Parathyroid adenoma (tissue), 2 donors: ENCODE results near the gene XPNPEP2.

Source experiments
- H2AFZ ChIP-seq: fragments of 300-600 bp; sonication (generic); one replicate; pipeline ENCODE4 v1.7.0; 2017; ENCODE audit warnings: antibody characterized with exemption, mild to moderate bottlenecking
- H3K27ac ChIP-seq: fragments of 300-600 bp; sonication (generic); one replicate; pipeline ENCODE4 v1.7.0; 2017
- H3K27me3 ChIP-seq: fragments of 300-600 bp; sonication (generic); one replicate; pipeline ENCODE4 v1.7.0; 2017; ENCODE audit warnings: low read length; ENCODE audit not compliant: control insufficient read depth, insufficient read depth
- H3K36me3 ChIP-seq: fragments of 300-600 bp; sonication (generic); one replicate; pipeline ENCODE4 v1.7.0; 2017; ENCODE audit warnings: low read length; ENCODE audit not compliant: control insufficient read depth, insufficient read depth
- H3K4me1 ChIP-seq: fragments of 300-600 bp; sonication (generic); one replicate; pipeline ENCODE4 v1.7.0; 2017; ENCODE audit warnings: control low read depth
- H3K4me2 ChIP-seq: fragments of 300-600 bp; sonication (generic); one replicate; pipeline ENCODE4 v1.7.0; 2017; ENCODE audit warnings: low read length
- H3K4me3 ChIP-seq: fragments of 300-600 bp; sonication (generic); one replicate; pipeline ENCODE4 v1.7.0; 2017; ENCODE audit warnings: low read depth, low read length
- H3K79me2 ChIP-seq: fragments of 300-600 bp; sonication (generic); one replicate; pipeline ENCODE4 v1.7.0; 2017; ENCODE audit warnings: control low read depth
- H3K9ac ChIP-seq: fragments of 300-600 bp; sonication (generic); one replicate; pipeline ENCODE4 v1.7.0; 2017; ENCODE audit warnings: mild to moderate bottlenecking
- H3K9me3 ChIP-seq: fragments of 300-600 bp; sonication (generic); one replicate; pipeline ENCODE4 v1.7.0; 2017; ENCODE audit warnings: low read length; ENCODE audit not compliant: control insufficient read depth
- CTCF ChIP-seq: fragments of 300-600 bp; sonication (generic); IDR thresholded peaks from one replicate; pipeline ENCODE4 v1.7.0; 2017; ENCODE audit warnings: antibody characterized with exemption, mild to moderate bottlenecking
- donor health status: primary hyperparathyroidism.

The XPNPEP2 gene

GRCh38 chrX:129791961-129792570 is 53.3 kb downstream of the XPNPEP2 start:
- Histone ChIP-seq H2AFZ (no peak overlapping the region), H3K27me3 (no peaks in the 10 kb centered on the region), H3K27ac (no peak overlapping the region), H3K4me2 (no peak overlapping the region), H3K9ac (no peak overlapping the region), H3K36me3 (no peaks in the 10 kb centered on the region), H3K79me2 (no peaks in the 10 kb centered on the region), H3K4me1 (no peaks in the 10 kb centered on the region), H3K9me3 (no peaks in the 10 kb centered on the region), H3K4me3 (no peak overlapping the region)
- no peak for TF ChIP-seq CTCF

GRCh38 chrX:129792586-129793291 is 54.0 kb downstream of the XPNPEP2 start:
- no peaks in the 10 kb centered on the region for H3K9me3 ChIP-seq
- H3K27ac ChIP-seq: no peak overlapping the region
- no peaks in the 10 kb centered on the region for H3K36me3 ChIP-seq
- H3K9ac ChIP-seq: no peak overlapping the region
- H3K4me3 ChIP-seq: no peak overlapping the region
- no peak for TF ChIP-seq CTCF
- no peaks in the 10 kb centered on the region for H3K27me3 ChIP-seq
- H2AFZ ChIP-seq: no peak overlapping the region
- H3K4me2 ChIP-seq: no peak overlapping the region
- no peaks in the 10 kb centered on the region for H3K4me1 ChIP-seq
- no peaks in the 10 kb centered on the region for H3K79me2 ChIP-seq

- H3K79me2 ChIP-seq: no peaks in the 10 kb centered on the region
- no peak overlapping the region for H2AFZ ChIP-seq
- H3K4me1 ChIP-seq: no peaks in the 10 kb centered on the region
- no peaks in the 10 kb centered on the region for H3K36me3 ChIP-seq
- no peak overlapping the region for H3K9ac ChIP-seq
- H3K27me3 ChIP-seq: no peaks in the 10 kb centered on the region
- H3K27ac ChIP-seq: no peak overlapping the region
- H3K9me3 ChIP-seq: no peaks in the 10 kb centered on the region
- H3K4me3 ChIP-seq: no peak overlapping the region
- H3K4me2 ChIP-seq: no peak overlapping the region
- TF ChIP-seq CTCF: no peak
Measured at GRCh38 chrX:129793604-129794191, 54.9 kb downstream of the XPNPEP2 start.

- Histone ChIP-seq H3K9me3 (no peaks in the 10 kb centered on the region), H3K27me3 (no peaks in the 10 kb centered on the region), H3K79me2 (no peaks in the 10 kb centered on the region), H3K36me3 (no peaks in the 10 kb centered on the region), H3K27ac (no peak overlapping the region), H3K9ac (no peak overlapping the region), H3K4me3 (no peak overlapping the region), H3K4me2 (no peak overlapping the region), H3K4me1 (no peaks in the 10 kb centered on the region), H2AFZ (no peak overlapping the region)
- no peak for TF ChIP-seq CTCF
Measured at GRCh38 chrX:129795584-129795983, 56.8 kb downstream of the XPNPEP2 start.
